Upper lobe of left lung (tissue), 4 donors: ENCODE data around the gene PDXDC1.

ENCODE experiments used
- POLR2A ChIP-seq, 4 donors: fragments of 450-650 bp; IDR thresholded peaks; one replicate each; pipeline ENCODE4 v1.5.1; 2016 to 2017; ENCODE audit warnings: antibody characterized with exemption in 4 of 4, mild to moderate bottlenecking in 2 of 4
- POLR2AphosphoS5 ChIP-seq, 2 donors: sonication (generic); formaldehyde crosslinking; IDR thresholded peaks; one replicate each; pipeline ENCODE4 v1.5.1; 2017; ENCODE audit warnings: antibody characterized with exemption in 2 of 2
- TF ChIP-seq, protein P1 (sequence below), 6 experiments: fragments of 450-650 bp in 4 of 6; fragments of 200-600 bp in 2 of 6; sonication (generic) in 2 of 6; IDR thresholded peaks; one replicate each; pipeline ENCODE4 v1.5.1; 2016 to 2019; ENCODE audit warnings: antibody characterized with exemption in 6 of 6

DNA sequence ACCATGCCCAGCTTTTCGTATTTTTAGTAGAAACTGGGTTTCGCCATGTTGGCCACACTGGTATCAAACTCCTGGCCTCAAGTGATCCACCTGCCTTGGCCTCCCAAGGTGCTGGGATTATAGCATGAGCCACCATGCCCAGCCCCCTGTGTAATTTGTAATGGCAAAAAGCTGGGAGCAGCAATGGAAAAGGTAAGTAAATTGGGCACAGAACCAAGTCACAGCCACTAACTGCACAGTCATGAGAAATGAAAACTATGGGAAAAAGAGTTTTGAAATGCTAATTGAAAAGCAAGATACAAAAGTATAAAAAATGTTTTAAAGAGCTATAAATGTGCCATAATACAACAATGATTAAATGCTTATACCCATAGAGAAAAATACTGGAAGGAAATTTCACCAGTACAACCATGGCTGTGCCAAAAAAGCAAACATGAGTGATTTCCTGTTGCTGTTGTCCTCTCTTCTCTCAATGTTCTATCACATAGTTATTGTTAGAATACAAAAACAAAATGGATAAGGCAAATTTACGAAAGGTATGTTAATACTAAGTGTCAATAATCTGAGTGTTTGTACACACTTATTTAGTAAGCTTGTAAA, 74.9 kb downstream of the PDXDC1 start:
- TF ChIP-seq, protein P1, sequence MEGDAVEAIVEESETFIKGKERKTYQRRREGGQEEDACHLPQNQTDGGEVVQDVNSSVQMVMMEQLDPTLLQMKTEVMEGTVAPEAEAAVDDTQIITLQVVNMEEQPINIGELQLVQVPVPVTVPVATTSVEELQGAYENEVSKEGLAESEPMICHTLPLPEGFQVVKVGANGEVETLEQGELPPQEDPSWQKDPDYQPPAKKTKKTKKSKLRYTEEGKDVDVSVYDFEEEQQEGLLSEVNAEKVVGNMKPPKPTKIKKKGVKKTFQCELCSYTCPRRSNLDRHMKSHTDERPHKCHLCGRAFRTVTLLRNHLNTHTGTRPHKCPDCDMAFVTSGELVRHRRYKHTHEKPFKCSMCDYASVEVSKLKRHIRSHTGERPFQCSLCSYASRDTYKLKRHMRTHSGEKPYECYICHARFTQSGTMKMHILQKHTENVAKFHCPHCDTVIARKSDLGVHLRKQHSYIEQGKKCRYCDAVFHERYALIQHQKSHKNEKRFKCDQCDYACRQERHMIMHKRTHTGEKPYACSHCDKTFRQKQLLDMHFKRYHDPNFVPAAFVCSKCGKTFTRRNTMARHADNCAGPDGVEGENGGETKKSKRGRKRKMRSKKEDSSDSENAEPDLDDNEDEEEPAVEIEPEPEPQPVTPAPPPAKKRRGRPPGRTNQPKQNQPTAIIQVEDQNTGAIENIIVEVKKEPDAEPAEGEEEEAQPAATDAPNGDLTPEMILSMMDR (IDR thresholded peaks at IDR 0.05): no peak
- TF ChIP-seq POLR2A (IDR thresholded peaks at IDR 0.05) (no peak), POLR2AphosphoS5 (IDR thresholded peaks at IDR 0.05) (no peak)
